ENCODE results near the gene GPR176.
"Not testable (repeated sequence)": the region's sequence is repeated elsewhere in the genome, so short reads cannot be mapped to it uniquely, and the experiment has no call there.

The GPR176 gene

DNA sequence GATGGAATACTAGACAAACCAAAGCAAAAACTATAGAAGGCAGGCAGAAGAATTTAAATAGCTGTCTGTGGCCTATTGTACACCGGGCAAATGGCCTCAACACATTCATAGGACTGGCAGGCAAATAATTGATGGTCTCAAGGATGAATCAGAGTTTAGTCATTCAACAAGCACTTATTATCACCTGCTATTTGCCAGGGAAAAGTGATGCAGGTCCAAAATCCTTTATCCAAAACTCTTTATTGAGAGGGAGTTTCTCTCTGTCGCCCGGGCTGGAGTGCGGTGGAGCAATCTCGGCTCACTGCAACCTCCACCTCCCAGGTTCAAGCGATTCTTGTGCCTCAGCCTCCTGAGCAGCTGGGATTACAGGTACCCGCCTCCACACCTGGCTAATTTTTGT, 16.1 kb upstream of the GPR176 start:
- no peak for DNase-seq (ENCODE audit: low read depth in 2 of 2)

DNA sequence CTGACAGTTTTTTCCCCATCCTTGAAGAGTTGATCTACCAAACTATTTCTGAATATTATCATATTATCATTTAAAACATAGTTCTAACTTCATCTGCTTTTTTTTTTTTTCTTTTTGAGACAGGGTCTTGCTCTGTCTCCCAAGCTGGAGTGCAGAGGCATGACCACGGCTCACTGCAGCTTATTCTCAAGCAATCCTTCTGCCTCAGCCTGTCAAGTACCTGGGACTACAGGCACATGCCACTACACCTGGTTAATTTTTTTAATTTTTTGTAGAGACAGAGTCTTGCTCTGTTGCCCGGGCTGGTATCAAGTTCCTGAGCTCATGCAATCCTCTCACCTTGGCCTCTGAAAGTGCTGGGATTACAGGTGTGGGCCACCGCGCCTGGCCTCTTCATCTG, 15.2 kb upstream of the GPR176 start:
- no peak for DNase-seq (ENCODE audit: low read depth in 2 of 2)

DNA sequence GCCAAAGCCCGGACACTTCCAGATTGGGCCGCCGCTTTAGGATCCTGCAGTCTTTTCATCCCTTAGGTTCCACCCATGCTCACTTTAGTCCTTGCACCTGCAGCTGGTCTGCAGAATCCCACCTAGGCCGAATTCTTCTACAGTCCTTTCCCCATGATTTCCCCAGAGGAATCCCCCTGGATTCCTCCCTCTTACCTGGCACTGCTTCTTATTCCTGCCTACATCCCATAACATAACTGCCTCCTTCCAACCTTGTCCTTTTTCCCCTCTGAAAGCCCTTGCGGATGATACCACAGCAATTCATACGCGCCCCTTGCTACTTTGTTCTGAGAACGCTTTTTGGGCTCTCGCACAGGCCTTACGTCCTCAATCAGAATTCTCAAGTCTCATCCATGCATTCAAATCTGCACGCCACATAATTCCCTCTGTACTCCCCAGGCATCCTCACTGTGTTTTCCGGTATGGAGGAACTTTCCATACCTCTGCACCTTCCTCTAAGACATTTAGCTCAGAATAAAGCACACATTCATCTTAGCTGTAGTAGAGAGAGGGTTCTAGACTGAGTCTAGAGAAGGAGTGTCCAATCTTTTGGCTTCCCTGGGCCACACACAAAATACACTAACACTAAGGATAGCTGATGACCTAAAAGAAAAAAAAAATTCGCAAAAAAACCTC, 14.5 kb upstream of the GPR176 start:
- DNase-seq (ENCODE audit: low read depth in 2 of 2): no peak

DNA sequence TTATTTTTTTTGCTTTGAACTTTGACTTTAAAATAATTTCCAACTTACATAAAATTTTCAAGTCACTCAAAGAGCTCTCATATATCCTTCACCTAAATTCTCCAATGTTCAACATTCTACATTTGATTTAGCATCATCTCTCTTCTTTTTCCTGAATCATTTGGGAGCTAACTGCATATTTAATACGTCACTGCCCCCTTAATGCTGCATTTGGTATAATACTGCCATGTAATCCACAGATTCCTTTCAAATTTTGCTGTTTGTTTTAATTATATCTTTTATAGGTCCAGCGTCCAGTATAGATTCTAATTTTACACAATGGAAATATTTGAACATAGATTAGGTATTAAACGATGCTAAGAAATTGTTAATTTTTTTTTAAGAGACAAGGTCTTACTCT, 11.5 kb upstream of the GPR176 start:
- no peak for DNase-seq (ENCODE audit: low read depth in 2 of 2)

DNA sequence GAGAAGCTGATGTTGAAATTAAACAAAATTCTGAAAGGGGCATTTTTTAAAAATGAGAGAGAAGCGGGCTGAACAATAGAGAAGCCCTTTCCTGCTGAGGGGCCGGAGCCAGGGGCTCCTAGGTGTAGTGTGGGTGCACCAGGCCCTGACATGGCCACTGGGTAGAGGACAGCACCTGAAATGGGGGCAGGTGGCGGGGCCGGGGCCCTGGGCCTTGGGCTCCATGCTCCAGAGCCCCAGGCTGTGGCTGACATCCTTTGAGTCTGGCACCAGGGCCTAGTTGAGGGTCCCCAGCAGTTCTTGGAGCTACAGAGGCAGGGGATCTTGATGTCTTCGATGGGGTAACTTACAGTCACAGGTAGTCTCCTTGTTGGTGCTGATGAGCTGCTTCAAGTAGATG, 6.5 kb upstream of the GPR176 start:
- no peak for DNase-seq (ENCODE audit: low read depth in 2 of 2)

DNA sequence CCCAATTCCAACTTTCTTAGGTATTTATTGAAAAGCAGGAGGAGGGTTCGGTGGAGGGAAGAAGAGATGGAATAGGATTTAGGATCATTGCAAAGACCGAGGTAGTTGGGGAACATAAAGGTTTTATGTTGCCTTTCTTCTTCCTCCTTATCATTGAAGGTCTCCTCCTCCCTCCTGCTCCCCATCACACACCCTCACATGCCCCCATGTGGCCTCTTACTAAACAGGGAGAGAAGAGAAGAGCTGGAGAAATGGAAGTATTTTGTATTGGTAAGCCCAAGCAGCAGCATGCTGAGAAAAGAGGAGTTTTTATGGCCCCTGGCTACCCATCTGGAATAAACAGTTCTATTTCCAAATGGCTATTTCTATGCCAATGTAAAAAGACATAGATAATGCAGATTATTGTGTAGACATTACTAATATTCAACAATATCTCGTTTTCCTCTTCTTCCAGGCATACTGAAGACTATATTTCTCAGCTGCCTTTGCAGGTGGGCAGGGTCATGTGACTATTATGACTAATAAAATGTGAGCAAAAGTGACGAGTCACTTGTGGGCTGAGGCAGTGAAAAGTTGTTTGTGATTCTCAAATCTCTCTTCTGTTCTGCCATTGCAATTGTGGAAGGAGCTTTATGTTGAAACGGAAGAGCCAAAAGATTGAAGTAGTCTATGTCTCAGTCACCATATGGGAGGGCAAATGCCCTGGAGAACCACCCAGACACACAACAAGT, 5.2 kb upstream of the GPR176 start:
- no peak for DNase-seq (ENCODE audit: low read depth in 2 of 2)

DNA sequence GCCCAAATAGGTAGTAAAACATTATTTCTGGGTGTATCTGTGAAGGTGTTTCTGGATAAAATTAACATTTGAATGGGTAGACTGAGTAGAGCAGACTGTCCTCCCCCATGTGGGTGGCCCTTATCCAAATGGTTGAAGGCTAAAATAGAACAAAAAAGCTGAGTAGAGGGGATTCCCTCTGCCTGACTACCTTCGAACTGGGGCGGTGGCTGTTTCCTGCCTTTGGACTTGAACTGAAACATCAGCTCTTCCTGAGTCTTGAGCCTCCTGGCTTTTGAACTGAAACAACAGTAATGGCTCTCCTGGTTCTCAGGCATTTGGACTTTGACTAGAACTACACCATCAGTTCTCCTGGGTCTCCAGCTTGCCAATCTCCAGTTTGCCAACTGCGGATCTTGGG, 4.4 kb upstream of the GPR176 start:
- DNase-seq (ENCODE audit: low read depth in 2 of 2): no peak

DNA sequence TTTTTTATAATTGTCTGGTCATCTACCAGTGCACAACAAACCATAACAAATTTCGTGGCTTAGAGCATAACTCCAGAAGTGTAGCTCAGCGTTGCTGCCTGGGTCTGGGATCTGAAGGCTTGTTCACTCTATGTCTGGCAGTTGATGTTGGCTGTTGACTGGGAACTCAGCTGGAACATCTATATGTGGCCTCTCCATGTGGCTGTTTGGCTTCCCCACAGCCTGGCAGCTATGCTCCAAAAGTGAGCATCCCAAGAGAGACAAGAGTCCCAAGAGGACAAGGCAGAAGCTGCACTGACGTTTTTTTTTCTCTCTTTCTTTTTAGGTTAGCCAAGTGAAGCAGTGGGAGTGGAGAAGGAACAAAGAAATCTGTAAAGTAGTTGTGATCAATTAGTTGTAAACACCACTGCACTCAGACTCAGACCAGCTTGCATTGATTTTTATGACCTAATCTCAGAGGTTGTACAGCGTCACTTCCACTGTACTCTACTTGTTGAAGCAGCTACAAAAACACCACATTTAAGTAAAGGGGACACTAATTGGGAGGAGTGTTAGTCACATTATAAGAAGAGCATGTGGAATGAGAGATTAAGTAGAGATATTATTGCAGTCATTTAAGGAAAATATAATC, 2.5 kb upstream of the GPR176 start:
- DNase-seq (ENCODE audit: low read depth in 2 of 2): no peak

DNA sequence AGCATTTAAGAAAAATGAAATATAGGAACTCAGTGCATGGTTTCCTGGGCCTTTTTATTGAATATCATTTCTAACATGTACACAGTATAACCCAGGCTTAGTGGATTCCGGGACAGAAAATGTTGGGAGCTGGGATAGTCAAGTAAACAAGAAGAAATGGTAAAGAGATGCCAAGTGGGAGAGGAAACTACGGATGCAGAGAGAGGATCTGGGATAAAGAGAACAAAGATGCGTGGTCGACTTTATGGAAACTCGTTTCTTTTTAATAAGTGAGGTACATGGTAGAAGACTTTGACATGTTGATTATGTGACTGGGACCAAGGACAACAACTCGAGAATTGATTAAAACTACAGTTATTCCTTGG, 1.2 kb upstream of the GPR176 start:
- no peak for DNase-seq (ENCODE audit: low read depth in 2 of 2)

DNA sequence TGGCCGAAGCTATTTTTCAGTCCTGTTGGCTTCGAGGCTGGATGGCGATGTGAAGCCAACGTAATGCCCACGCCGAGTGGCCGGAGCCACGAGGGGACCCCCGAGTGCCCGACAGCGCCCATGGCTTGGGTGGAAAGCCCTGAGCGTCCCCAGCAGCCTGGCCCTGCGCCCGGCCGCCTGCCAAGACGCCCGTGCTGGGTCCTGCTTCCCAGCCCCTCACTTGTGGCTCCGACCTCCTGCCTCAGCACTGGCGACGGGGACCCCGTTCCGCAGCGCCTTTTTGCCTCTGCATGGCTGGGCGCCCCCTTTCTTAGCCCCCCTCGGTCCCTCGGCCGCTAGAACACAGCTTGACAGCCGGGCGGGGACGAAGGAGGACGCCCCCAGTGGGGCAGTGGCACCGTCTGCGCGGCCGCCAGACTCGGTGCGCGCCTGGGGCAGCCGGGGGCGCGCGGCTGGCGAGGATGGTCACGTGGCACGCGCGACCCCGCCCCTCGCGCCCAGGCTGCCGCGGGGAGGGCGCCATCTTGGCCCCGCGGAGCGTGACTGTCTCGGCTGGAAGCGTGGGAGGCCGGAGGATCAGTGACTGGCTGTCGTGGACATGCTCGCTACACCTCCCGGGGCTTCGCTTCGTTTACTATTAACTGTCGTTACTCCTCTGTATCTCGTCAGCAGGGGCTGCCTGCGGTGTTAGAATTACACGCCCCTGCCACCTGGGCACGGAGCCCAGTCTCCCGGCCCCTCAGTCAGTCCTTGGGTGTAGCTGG, 626 bp upstream of the GPR176 start:
- peak; percentile 81 to 82 for DNase-seq (ENCODE audit: low read depth in 2 of 2)

DNA sequence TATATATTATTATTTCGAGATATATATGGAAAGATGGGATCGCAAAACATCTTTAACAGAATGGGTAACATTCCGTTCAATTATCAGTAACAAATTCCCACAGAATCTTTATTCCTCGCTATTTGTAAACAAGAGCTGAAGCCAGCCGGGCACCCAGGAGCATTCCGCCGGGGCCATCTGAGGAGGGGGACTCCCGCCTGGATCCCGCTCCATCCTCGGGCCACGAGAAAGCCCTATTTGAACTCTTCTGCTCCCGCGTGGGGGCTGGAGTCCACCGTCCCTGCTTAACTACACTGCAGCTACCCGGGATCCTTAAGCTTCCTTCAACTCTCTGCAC, 687 bp downstream of the GPR176 start:
- DNase-seq (ENCODE audit: low read depth in 2 of 2): no peak

DNA sequence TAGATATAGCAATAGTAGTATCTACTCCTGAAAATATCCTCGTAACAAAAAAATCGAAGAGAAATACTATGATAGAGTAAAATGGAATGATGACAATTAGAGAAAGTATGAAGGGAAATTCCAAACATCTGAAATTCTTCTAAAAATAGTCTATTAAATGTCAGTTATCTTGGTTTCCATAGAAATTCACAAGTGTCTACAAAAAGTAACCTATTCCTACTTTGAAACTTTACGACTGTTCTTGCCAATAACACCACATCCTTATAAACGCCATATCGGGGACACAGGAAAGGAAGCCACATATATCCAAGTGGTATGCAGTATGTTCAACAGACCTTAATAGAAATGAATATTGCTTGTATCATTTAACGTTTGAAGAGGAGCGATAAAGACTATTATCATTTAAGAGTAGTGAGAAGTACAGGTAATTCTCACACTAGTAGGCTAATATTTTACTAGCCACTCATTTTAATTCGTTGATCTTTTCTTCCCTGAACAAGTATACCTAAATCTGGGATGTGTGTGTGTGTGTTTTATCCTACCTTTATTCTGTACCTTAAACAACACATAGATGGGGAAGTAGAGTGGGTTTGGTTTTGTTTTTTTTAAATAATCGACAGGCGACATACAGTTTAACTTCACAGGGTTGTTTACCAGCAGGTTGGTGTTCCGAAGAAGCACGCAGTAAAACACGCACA, 1.2 kb downstream of the GPR176 start:
- DNase-seq (ENCODE audit: low read depth in 2 of 2): no peak

DNA sequence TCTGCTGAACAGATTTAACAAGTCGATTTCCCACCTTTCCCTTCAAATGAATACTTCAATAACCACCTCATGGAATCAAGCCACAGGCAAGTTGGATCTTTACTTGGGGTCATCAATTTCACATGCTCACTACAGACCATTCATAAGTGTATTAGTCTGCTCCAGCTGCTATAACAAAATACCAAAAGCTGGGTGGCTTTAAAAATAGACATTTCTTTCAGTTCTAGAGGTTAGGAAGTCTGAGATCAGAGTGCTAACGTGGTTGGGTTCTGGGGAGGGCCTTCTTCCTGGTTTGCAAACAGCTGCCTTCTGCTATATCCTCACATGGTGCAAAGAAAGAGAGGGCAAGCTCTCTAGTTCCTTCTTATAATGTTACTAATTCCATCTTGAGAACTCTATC, 5.1 kb downstream of the GPR176 start:
- DNase-seq (ENCODE audit: low read depth in 2 of 2): no peak

DNA sequence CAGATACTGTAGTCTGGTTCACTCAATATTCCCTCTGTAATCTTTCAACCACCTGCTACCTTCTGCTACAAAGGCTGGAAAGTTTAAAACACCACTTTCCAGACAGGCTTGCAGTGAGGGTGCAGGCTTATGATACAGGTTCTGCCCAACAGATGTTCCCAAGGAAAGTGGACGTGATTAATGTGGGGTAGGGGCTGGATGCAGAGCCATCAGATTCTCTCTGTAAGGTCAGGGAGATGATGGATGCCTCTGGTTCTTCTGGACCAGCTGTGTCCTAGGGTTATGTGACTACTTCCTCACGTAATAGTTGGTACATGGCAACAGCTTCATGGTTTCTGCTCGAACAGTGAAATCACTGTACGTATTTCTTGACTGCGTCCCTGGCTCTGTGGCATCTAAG, 11.1 kb downstream of the GPR176 start:
- DNase-seq (ENCODE audit: low read depth in 2 of 2): no peak

DNA sequence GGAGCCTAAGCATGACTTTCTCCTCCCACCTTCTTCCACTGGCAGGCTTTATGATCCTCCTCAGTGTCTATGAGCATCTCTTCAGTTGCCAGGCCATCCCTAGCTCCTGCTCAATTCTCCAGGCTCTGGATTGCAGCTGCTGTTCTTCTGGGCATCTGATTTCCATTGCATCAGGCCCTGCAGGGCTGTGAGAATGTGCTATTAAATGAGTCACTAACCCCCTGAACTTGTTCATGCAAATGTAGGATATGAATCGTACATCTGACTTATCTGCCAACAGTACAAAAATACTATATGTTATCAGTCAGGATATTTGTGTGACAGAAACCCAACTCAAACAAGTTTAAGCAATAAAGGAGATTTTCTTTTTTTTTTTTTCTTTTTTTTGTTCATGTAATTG, 11.9 kb downstream of the GPR176 start:
- no peak for DNase-seq (ENCODE audit: low read depth in 2 of 2)

DNA sequence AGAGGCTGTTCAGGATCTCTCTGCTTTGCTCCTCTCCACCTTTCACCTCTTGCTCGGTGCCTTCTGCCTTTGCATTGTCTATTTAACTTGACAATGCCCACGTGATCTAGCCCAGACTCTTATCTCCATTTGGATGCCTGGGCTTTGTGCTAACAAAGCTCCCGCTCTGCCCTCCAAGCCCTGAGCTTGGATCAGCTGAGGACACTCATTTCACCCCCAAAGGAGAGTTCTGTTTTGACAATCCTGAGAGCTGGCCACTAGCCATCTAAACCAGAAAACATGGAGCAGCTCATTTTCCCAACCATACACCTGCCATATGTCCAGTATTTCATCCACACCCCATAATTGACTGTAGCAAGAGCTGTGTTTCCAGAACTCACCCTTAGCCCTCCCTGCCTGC, 12.8 kb downstream of the GPR176 start:
- no peak for DNase-seq (ENCODE audit: low read depth in 2 of 2)

DNA sequence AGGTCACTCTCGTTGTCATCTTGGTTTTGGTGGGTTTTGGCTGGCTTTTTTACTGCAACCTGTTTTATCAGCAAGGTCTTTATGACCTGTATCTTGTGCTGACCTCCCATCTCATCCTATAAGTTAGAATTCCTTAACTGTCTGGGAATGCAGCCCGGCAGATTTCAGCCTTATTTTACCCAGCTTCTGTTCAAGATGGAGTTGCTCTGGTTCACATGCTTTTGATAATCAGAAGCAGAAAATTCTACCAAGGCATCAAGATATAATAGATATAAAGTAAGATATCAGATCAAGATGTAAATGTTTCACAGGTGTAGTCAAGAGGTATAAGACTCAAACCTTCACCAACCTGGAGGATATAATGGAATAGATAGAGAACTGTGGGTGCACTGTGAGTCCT, 16.0 kb downstream of the GPR176 start:
- no peak for DNase-seq (ENCODE audit: low read depth in 2 of 2)

DNA sequence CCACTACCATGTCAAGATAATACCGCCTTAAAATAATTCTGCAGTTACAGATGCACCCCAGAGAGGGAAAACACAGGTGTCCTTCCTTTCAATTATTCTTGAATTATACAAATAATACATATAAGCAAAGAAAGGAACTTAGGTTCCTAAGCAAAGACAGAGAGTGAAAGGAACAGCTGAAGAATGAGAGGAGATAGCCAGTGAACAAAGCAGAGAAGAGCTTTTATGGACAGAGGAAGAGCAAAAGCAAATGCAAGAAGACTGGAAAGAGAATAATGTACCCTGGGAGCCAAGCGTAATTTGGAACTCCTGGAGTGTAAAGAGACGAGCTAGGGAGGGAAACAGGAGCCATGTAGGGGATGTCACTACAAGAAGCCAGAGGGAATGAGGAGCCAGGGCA, 21.7 kb downstream of the GPR176 start:
- DNase-seq (ENCODE audit: low read depth in 2 of 2): no peak

DNA sequence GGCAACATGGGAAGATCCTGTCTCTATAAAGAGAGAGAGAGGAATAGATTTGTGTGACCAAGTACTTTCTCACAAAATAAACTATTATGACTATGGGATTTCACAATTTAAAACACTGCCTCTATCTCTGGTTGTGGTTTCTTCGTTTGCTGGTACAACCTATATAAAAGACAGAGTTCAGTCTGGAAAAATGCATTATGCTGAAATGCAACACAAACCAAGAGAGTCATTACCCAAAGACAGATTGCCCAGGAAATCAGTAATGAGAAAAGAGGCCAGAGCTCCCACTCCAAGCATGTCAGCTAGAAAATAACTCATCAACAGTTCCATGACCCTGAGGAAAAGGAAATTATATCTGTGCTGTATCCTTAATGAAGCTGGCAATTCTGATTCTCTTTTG, 23.2 kb downstream of the GPR176 start:
- DNase-seq (ENCODE audit: low read depth in 2 of 2): no peak

DNA sequence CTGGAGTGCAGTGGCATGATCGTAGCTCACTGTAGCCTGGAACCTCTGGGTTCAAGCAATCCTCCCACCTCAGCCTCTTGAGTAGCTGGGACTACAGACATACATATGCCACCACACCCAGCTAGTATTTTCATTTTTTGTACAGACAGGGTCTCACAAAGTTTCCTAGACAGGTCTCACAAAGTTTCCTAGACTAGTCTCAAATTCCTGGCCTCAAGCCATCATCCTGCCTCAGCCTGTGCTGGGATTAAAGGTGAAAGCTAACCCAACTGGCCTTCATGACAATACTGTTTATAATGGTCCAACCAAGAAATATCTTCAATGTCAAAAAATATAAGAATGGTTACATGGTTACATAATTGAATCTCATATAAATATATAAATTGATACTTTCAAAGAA, 24.0 kb downstream of the GPR176 start:
- DNase-seq (ENCODE audit: low read depth in 2 of 2): no peak

DNA sequence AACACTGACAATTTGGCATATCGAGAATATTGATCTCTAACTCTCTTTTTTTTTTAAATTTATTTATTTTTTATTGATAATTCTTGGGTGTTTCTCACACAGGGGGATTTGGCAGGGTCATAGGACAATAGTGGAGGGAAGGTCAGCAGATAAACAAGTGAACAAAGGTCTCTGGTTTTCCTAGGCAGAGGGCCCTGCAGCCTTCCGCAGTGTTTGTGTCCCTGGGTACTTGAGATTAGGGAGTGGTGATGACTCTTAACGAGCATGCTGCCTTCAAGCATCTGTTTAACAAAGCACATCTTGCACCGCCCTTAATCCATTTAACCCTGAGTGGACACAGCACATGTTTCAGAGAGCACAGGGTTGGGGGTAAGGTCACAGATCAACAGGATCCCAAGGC, 27.0 kb downstream of the GPR176 start:
- DNase-seq (ENCODE audit: low read depth in 2 of 2): not testable (repeated sequence)

DNA sequence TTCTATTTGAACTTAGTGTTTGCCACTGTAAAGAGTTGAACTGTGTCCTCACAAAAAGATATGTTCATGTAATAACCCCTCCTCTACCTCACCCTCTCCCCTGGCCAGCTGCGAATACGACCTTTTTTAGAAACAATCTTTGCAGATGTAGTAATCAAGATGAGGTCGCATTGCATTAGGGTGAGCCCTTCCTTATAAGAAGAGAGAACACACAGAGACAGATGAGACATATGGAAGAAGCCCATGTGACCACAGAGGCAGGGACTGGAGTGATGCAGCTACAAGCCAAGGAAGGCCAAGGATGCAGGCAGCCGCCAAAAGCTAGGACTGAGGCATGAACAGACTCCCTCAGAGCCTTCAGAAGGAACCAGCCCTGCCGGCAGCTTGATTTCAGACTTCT, 27.6 kb downstream of the GPR176 start:
- no peak for DNase-seq (ENCODE audit: low read depth in 2 of 2)

Measured in stimulated activated CD4-positive, alpha-beta T cell treated with anti-CD3 and anti-CD28 coated beads, Interleukin-4, amount 100 ng/mL, for 48 hours (primary cell).